WTC11 (cell line): ENCODE results near the gene USP49. TPM values are rescaled to one million over a fixed set of nuclear protein-coding genes. Genes with fewer than 3 reads are reported as not detected.

Source experiments
- ATAC-seq: fragments of 200-7000 bp; cut with Tn5 transposase; 2 replicates; pipeline ENCODE4 v1.10.0; 2021; ENCODE audit warnings: mild to moderate bottlenecking, moderate library complexity
- CTCF ChIA-PET: fragments of 300-600 bp; sonication (Branson Sonifier 250); formaldehyde crosslinking; loops from one replicate; lab custom pipeline; 2021; ENCODE audit warnings: antibody characterized with exemption; lab: Charles Lee
- POLR2A ChIA-PET: fragments of 350-600 bp; sonication (Branson Sonifier 250); formaldehyde crosslinking; loops from one replicate; lab custom pipeline; 2021; ENCODE audit warnings: antibody characterized with exemption; lab: Charles Lee
- DNase-seq: peaks from one replicate; pipeline ENCODE4 v3.0.0; 2021; ENCODE audit warnings: low spot score
- H3K27ac Mint-ChIP-seq: 2 replicates; pipeline ENCODE4 v1.8.0; 2021; ENCODE audit warnings: mixed read lengths
- H3K27me3 Mint-ChIP-seq: 2 replicates; pipeline ENCODE4 v1.8.0; 2021; ENCODE audit warnings: low read depth, mild to moderate bottlenecking, moderate library complexity, mixed read lengths
- H3K36me3 Mint-ChIP-seq: 2 replicates; pipeline ENCODE4 v1.8.0; 2021; ENCODE audit warnings: mixed read lengths
- H3K4me1 Mint-ChIP-seq: 2 replicates; pipeline ENCODE4 v1.8.0; 2022; ENCODE audit warnings: mixed read lengths
- H3K4me3 Mint-ChIP-seq: 2 replicates; pipeline ENCODE4 v1.8.0; 2021; ENCODE audit warnings: mild to moderate bottlenecking, moderate library complexity, mixed read lengths
- H3K9me3 Mint-ChIP-seq: 2 replicates; pipeline ENCODE4 v1.8.0; 2021; ENCODE audit warnings: mixed read lengths
- ATF1 ChIP-seq: sonication (generic); formaldehyde crosslinking; IDR thresholded peaks from 2 replicates; pipeline ENCODE4 v1.8.1; 2023; ENCODE audit warnings: mild to moderate bottlenecking, moderate library complexity, missing genetic modification reagents
- CBFB ChIP-seq: sonication (generic); formaldehyde crosslinking; IDR thresholded peaks from 2 replicates; pipeline ENCODE4 v1.8.1; 2022; ENCODE audit warnings: mild to moderate bottlenecking, low read depth, missing genetic modification reagents
- FOXP1 ChIP-seq: sonication (generic); formaldehyde crosslinking; IDR thresholded peaks from 2 replicates; pipeline ENCODE4 v1.8.0; 2022; ENCODE audit warnings: missing genetic modification reagents, mild to moderate bottlenecking, moderate library complexity, borderline replicate concordance
- GABPB1 ChIP-seq: sonication (generic); formaldehyde crosslinking; IDR thresholded peaks from 2 replicates; pipeline ENCODE4 v1.8.1; 2023; ENCODE audit warnings: mild to moderate bottlenecking, missing genetic modification reagents
- HMGA2 ChIP-seq: fragments of 250-450 bp; sonication (Bioruptor Pico); IDR thresholded peaks from 2 replicates; pipeline ENCODE4 v1.4.0; 2021; ENCODE audit warnings: mild to moderate bottlenecking, moderate library complexity
- JAZF1 ChIP-seq: fragments of 250-450 bp; sonication (Bioruptor Pico); IDR thresholded peaks from 2 replicates; pipeline ENCODE4 v1.9.0; 2021; ENCODE audit warnings: moderate library complexity, mild to moderate bottlenecking, inconsistent platforms
- JUN ChIP-seq: sonication (generic); formaldehyde crosslinking; IDR thresholded peaks from 2 replicates; pipeline ENCODE4 v1.8.0; 2023; ENCODE audit warnings: mild to moderate bottlenecking, missing genetic modification reagents
- MXD4 ChIP-seq: fragments of 250-450 bp; sonication (Bioruptor Pico); IDR thresholded peaks from 2 replicates; pipeline ENCODE4 v1.8.0; 2021; ENCODE audit warnings: mild to moderate bottlenecking, moderate library complexity, borderline replicate concordance
- NFATC4 ChIP-seq: fragments of 250-450 bp; sonication (Bioruptor Pico); IDR thresholded peaks from 2 replicates; pipeline ENCODE4 v1.9.0; 2021; ENCODE audit warnings: mild to moderate bottlenecking
- NFE2L1 ChIP-seq: sonication (generic); formaldehyde crosslinking; IDR thresholded peaks from 2 replicates; pipeline ENCODE4 v1.8.1; 2023; ENCODE audit warnings: missing genetic modification reagents
- ZNF138 ChIP-seq: sonication (generic); formaldehyde crosslinking; conservative IDR thresholded peaks from 2 replicates; pipeline ENCODE4 v1.8.1; 2022; ENCODE audit warnings: mild to moderate bottlenecking, moderate library complexity, missing genetic modification reagents
- total RNA-seq: library from RNA; stranded (reverse); gene quantifications from 3 replicates; pipeline ENCODE4 v1.2.3, GENCODE V29; 2021
- TF ChIP-seq, protein P1 (sequence below): sonication (generic); formaldehyde crosslinking; IDR thresholded peaks from 2 replicates; pipeline ENCODE4 v1.8.0; 2022; ENCODE audit warnings: mild to moderate bottlenecking, missing genetic modification reagents
- TF ChIP-seq, protein P2 (sequence below): fragments of 250-450 bp; sonication (Bioruptor Pico); IDR thresholded peaks from 2 replicates; pipeline ENCODE4 v1.8.0; 2021; ENCODE audit warnings: mild to moderate bottlenecking
- TF ChIP-seq, protein P3 (sequence below): fragments of 250-450 bp; sonication (Bioruptor Pico); IDR thresholded peaks from 2 replicates; pipeline ENCODE4 v1.9.0; 2021; ENCODE audit warnings: mild to moderate bottlenecking
- TF ChIP-seq, protein P4 (sequence below): fragments of 250-450 bp; sonication (Bioruptor Pico); IDR thresholded peaks from 2 replicates; pipeline ENCODE4 v1.9.0; 2021; ENCODE audit warnings: moderate library complexity, mild to moderate bottlenecking, inconsistent platforms, borderline replicate concordance
- TF ChIP-seq, protein P5 (sequence below): sonication (generic); formaldehyde crosslinking; IDR thresholded peaks from 2 replicates; pipeline ENCODE4 v1.8.1; 2023; ENCODE audit warnings: mild to moderate bottlenecking, missing genetic modification reagents, moderate library complexity
- TF ChIP-seq, protein P6 (sequence below): sonication (generic); formaldehyde crosslinking; conservative IDR thresholded peaks from 2 replicates; pipeline ENCODE4 v1.8.1; 2022; ENCODE audit warnings: mild to moderate bottlenecking, missing genetic modification reagents
- TF ChIP-seq, protein P7 (sequence below): sonication (generic); formaldehyde crosslinking; IDR thresholded peaks from 2 replicates; pipeline ENCODE4 v1.8.1; 2022; ENCODE audit warnings: mild to moderate bottlenecking, moderate library complexity, missing genetic modification reagents

USP49 gene
- total RNA-seq, 1 experiment from 2014 or later = 18.4 TPM

DNA sequence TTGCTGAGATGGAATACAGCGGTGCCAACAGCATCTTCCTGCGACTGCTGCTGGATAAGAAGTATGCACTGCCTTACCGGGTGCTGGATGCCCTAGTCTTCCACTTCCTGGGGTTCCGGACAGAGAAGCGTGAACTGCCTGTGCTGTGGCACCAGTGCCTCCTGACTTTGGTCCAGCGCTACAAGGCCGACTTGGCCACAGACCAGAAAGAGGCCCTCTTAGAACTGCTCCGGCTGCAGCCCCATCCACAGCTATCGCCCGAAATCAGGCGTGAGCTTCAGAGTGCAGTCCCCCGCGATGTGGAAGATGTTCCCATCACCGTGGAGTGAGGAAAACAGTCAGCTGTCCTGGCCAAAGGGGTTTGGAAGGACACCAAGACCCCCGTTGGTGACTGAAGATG is 37.2 kb upstream of the USP49 start:
- POLR2A ChIA-PET = interaction anchor here (0.6 to 1.8 kb wide), 2 partner anchors 11 to 224 kb away, joined by 3 to 4 read pairs; partner anchors contain the start of genes BYSL and MED20
- TF ChIP-seq, protein P1, sequence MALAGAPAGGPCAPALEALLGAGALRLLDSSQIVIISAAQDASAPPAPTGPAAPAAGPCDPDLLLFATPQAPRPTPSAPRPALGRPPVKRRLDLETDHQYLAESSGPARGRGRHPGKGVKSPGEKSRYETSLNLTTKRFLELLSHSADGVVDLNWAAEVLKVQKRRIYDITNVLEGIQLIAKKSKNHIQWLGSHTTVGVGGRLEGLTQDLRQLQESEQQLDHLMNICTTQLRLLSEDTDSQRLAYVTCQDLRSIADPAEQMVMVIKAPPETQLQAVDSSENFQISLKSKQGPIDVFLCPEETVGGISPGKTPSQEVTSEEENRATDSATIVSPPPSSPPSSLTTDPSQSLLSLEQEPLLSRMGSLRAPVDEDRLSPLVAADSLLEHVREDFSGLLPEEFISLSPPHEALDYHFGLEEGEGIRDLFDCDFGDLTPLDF (CRISPR knock-in tag) = no peak
- TF ChIP-seq, protein P2, sequence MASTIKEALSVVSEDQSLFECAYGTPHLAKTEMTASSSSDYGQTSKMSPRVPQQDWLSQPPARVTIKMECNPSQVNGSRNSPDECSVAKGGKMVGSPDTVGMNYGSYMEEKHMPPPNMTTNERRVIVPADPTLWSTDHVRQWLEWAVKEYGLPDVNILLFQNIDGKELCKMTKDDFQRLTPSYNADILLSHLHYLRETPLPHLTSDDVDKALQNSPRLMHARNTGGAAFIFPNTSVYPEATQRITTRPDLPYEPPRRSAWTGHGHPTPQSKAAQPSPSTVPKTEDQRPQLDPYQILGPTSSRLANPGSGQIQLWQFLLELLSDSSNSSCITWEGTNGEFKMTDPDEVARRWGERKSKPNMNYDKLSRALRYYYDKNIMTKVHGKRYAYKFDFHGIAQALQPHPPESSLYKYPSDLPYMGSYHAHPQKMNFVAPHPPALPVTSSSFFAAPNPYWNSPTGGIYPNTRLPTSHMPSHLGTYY = no peak
- TF ChIP-seq JUN (CRISPR knock-in tag) = no peak
- no peak for TF ChIP-seq MXD4 (CRISPR knock-in tag)
- TF ChIP-seq CBFB (CRISPR knock-in tag) = no peak
- no peak for TF ChIP-seq HMGA2 (CRISPR knock-in tag)
- TF ChIP-seq, protein P3, sequence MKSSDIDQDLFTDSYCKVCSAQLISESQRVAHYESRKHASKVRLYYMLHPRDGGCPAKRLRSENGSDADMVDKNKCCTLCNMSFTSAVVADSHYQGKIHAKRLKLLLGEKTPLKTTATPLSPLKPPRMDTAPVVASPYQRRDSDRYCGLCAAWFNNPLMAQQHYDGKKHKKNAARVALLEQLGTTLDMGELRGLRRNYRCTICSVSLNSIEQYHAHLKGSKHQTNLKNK (CRISPR knock-in tag) = no peak
- no peak for TF ChIP-seq ATF1
- TF ChIP-seq, protein P4, sequence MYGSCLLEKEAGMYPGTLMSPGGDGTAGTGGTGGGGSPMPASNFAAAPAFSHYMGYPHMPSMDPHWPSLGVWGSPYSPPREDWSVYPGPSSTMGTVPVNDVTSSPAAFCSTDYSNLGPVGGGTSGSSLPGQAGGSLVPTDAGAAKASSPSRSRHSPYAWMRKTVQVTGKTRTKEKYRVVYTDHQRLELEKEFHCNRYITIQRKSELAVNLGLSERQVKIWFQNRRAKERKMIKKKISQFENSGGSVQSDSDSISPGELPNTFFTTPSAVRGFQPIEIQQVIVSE (CRISPR knock-in tag) = no peak
- TF ChIP-seq GABPB1 = no peak
- TF ChIP-seq FOXP1 = no peak
- no peak for TF ChIP-seq NFATC4
- H3K27ac Mint-ChIP-seq = no peak overlapping the region
- CTCF ChIA-PET = interaction anchor here (1.2 to 8.9 kb wide), 3 partner anchors 10 to 112 kb away, joined by 3 to 112 read pairs (median 39); partner anchors contain the start of genes BYSL and MED20
- no peaks in the 10 kb centered on the region for H3K9me3 Mint-ChIP-seq
- H3K4me1 Mint-ChIP-seq = 0 out of 2 replicates have a peak, but pooled peaks cover 2% of the 10 kb centered on the region
- H3K36me3 Mint-ChIP-seq = peaks cover 63% of the 10 kb centered on the region
- ATAC-seq = no peak
- no peaks in the 10 kb centered on the region for H3K27me3 Mint-ChIP-seq
- DNase-seq = no peak
- no peak overlapping the region for H3K4me3 Mint-ChIP-seq

DNA sequence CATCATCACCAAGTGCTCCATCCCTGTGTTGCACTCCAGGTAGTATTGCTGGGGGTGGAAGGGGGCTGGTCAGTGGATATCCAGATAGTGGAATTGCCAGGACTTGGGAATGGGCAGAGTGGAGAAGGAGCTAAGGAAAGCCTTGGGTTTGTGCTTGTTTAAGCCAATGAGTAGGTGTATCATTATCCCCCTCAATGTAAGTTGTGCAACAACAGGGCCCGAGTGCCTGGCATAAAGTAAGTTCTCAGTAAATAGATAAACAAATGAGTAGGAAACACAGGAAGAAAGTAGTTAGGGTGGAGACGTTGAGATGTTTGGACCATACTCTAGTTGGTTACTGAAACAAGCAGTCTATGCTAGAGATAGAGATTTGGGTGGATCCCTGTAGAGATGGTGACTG is 36.6 kb upstream of the USP49 start:
- H3K36me3 Mint-ChIP-seq = peaks cover 67% of the 10 kb centered on the region
- CTCF ChIA-PET = interaction anchor here (8.9 kb wide), 1 partner anchor 10 kb away, joined by 112 read pairs; the partner anchor contains the start of genes BYSL and MED20

More for the DNA sequence above, 36.6 kb upstream of the USP49 start:
- no peak overlapping the region for H3K4me3 Mint-ChIP-seq
- 0 out of 2 replicates have a peak, but pooled peaks cover 2% of the 10 kb centered on the region for H3K4me1 Mint-ChIP-seq
- POLR2A ChIA-PET = interaction anchor here (1.8 kb wide), 1 partner anchor 11 kb away, joined by 4 read pairs; the partner anchor contains the start of genes BYSL and MED20
- DNase-seq = no peak
- TF ChIP-seq, protein P5, sequence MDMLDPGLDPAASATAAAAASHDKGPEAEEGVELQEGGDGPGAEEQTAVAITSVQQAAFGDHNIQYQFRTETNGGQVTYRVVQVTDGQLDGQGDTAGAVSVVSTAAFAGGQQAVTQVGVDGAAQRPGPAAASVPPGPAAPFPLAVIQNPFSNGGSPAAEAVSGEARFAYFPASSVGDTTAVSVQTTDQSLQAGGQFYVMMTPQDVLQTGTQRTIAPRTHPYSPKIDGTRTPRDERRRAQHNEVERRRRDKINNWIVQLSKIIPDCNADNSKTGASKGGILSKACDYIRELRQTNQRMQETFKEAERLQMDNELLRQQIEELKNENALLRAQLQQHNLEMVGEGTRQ (CRISPR knock-in tag) = no peak
- no peak for TF ChIP-seq ZNF138 (CRISPR knock-in tag)
- no peak for TF ChIP-seq JUN (CRISPR knock-in tag)
- no peak for TF ChIP-seq NFE2L1 (CRISPR knock-in tag)
- TF ChIP-seq, protein P6, sequence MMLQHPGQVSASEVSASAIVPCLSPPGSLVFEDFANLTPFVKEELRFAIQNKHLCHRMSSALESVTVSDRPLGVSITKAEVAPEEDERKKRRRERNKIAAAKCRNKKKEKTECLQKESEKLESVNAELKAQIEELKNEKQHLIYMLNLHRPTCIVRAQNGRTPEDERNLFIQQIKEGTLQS = no peak
- no peak for TF ChIP-seq JAZF1
- TF ChIP-seq, protein P2 = no peak
- TF ChIP-seq, protein P7, sequence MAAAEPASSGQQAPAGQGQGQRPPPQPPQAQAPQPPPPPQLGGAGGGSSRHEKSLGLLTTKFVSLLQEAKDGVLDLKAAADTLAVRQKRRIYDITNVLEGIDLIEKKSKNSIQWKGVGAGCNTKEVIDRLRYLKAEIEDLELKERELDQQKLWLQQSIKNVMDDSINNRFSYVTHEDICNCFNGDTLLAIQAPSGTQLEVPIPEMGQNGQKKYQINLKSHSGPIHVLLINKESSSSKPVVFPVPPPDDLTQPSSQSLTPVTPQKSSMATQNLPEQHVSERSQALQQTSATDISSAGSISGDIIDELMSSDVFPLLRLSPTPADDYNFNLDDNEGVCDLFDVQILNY (CRISPR knock-in tag) = no peak
- TF ChIP-seq, all 79 proteins: peak for 0
- no peak overlapping the region for H3K27ac Mint-ChIP-seq
- H3K27me3 Mint-ChIP-seq = no peaks in the 10 kb centered on the region
- no peaks in the 10 kb centered on the region for H3K9me3 Mint-ChIP-seq
- no peak for ATAC-seq
